Measurements from ENCODE around the gene LIN9.

Gene LIN9

GRCh38 chr1:226199971-226200370, 109.0 kb downstream of the LIN9 start:
- TF ChIP-seq ARNT (IDR thresholded peaks at IDR 0.05) = no peak
- TF ChIP-seq FOXM1 (IDR thresholded peaks at IDR 0.05; ENCODE audit: borderline replicate concordance) = no peak
- no peak for TF ChIP-seq L3MBTL2 (conservative IDR thresholded peaks at IDR 0.05)
- no peak for TF ChIP-seq ELF4 (IDR thresholded peaks at IDR 0.05)
- TF ChIP-seq LEF1 (IDR thresholded peaks at IDR 0.05; ENCODE audit: borderline replicate concordance) = no peak
- no peak for TF ChIP-seq NFRKB (IDR thresholded peaks at IDR 0.05)
- TF ChIP-seq CTBP1 (IDR thresholded peaks at IDR 0.05; ENCODE audit: borderline replicate concordance) = no peak
- no peak for TF ChIP-seq BHLHE40 (IDR thresholded peaks at IDR 0.05; ENCODE audit: borderline replicate concordance)
- CTCF ChIA-PET = interaction anchor here (1.0 to 2.8 kb wide), 4 partner anchors 11 to 135 kb away, joined by 3 to 16 read pairs (median 6); no protein-coding TSS in a partner anchor
- POLR2A ChIA-PET = interaction anchor here (1.7 kb wide), 1 partner anchor 110 kb away, joined by 9 read pairs; the partner anchor contains the start of gene LIN9
- DNase-seq (ENCODE audit: extremely low spot score) = no peak

GRCh38 chr1:226195144-226195543, 113.8 kb downstream of the LIN9 start:
- no peak for DNase-seq (ENCODE audit: extremely low spot score)
- ChIA-PET CTCF (interaction anchor here (1.1 to 3.4 kb wide), 2 partner anchors 58 to 70 kb away, joined by 4 to 29 read pairs; no protein-coding TSS in a partner anchor), POLR2A (interaction anchor here (0.8 kb wide), 1 partner anchor 11 kb away, joined by 5 read pairs; no protein-coding TSS in a partner anchor)
- no peak for TF ChIP-seq ZNF384 (IDR thresholded peaks at IDR 0.05)
- no peak for TF ChIP-seq FOXK2 (IDR thresholded peaks at IDR 0.05)
- no peak for TF ChIP-seq FOXM1 (IDR thresholded peaks at IDR 0.05; ENCODE audit: borderline replicate concordance)
- TF ChIP-seq PKNOX1 (IDR thresholded peaks at IDR 0.05) = no peak

- ChIA-PET CTCF (interaction anchor here (1.0 kb wide), 1 partner anchor 10 kb away, joined by 5 read pairs; no protein-coding TSS in a partner anchor), POLR2A (interaction anchor here (0.8 to 1.2 kb wide), 4 partner anchors 10 to 125 kb away, joined by 3 to 4 read pairs (median 4); partner anchors contain the start of gene H3-3A)
- no peak for DNase-seq (ENCODE audit: extremely low spot score)
- TF ChIP-seq SUZ12 (IDR thresholded peaks at IDR 0.05) = no peak
- TF ChIP-seq ZNF384 (IDR thresholded peaks at IDR 0.05) = peak; percentile 69
- TF ChIP-seq PKNOX1 (IDR thresholded peaks at IDR 0.05) = no peak
- no peak for TF ChIP-seq HDGF (IDR thresholded peaks at IDR 0.05; ENCODE audit: borderline replicate concordance)
Observed at GRCh38 chr1:226187380-226187779, 121.6 kb downstream of the LIN9 start.

- ChIA-PET POLR2A (interaction anchor here (0.7 to 1.2 kb wide), 5 partner anchors 10 to 125 kb away, joined by 3 to 4 read pairs (median 3); partner anchors contain the start of gene H3-3A), CTCF (interaction anchor here (1.0 kb wide), 1 partner anchor 10 kb away, joined by 5 read pairs; no protein-coding TSS in a partner anchor)
- no peak for TF ChIP-seq NFRKB (IDR thresholded peaks at IDR 0.05)
- TF ChIP-seq TARDBP (IDR thresholded peaks at IDR 0.05) = no peak
- TF ChIP-seq LEF1 (IDR thresholded peaks at IDR 0.05; ENCODE audit: borderline replicate concordance) = no peak
- no peak for TF ChIP-seq FOXK2 (IDR thresholded peaks at IDR 0.05)
- TF ChIP-seq SP1 (IDR thresholded peaks at IDR 0.05) = no peak
- no peak for TF ChIP-seq FOXM1 (IDR thresholded peaks at IDR 0.05; ENCODE audit: borderline replicate concordance)
- no peak for TF ChIP-seq PKNOX1 (IDR thresholded peaks at IDR 0.05)
- no peak for TF ChIP-seq ELF4 (IDR thresholded peaks at IDR 0.05)
- TF ChIP-seq L3MBTL2 (conservative IDR thresholded peaks at IDR 0.05) = no peak
- TF ChIP-seq ARNT (IDR thresholded peaks at IDR 0.05) = no peak
- TF ChIP-seq SUZ12 (IDR thresholded peaks at IDR 0.05) = no peak
- TF ChIP-seq HDGF (IDR thresholded peaks at IDR 0.05; ENCODE audit: borderline replicate concordance) = no peak
- no peak for TF ChIP-seq CTBP1 (IDR thresholded peaks at IDR 0.05; ENCODE audit: borderline replicate concordance)
- no peak for DNase-seq (ENCODE audit: extremely low spot score)
Observed at GRCh38 chr1:226187019-226187322, 122.0 kb downstream of the LIN9 start.

- TF ChIP-seq TARDBP (IDR thresholded peaks at IDR 0.05) = no peak
- TF ChIP-seq PKNOX1 (IDR thresholded peaks at IDR 0.05) = peak; percentile 88
- no peak for TF ChIP-seq CTBP1 (IDR thresholded peaks at IDR 0.05; ENCODE audit: borderline replicate concordance)
- TF ChIP-seq LEF1 (IDR thresholded peaks at IDR 0.05; ENCODE audit: borderline replicate concordance) = peak; percentile 96
- TF ChIP-seq ELF4 (IDR thresholded peaks at IDR 0.05) = peak; percentile 84
- no peak for TF ChIP-seq SUZ12 (IDR thresholded peaks at IDR 0.05)
- no peak for TF ChIP-seq BHLHE40 (IDR thresholded peaks at IDR 0.05; ENCODE audit: borderline replicate concordance)
- peak; percentile 64; the same call in 1 of the 2 replicates for TF ChIP-seq FOXM1 (IDR thresholded peaks at IDR 0.05; ENCODE audit: borderline replicate concordance)
- no peak for TF ChIP-seq SP1 (IDR thresholded peaks at IDR 0.05)
- peak; percentile 70; the same call in 1 of the 2 replicates for TF ChIP-seq ARNT (IDR thresholded peaks at IDR 0.05)
- POLR2A ChIA-PET = interaction anchor here (0.7 to 1.3 kb wide), 8 partner anchors 11 to 124 kb away, joined by 3 to 5 read pairs (median 4); partner anchors contain the start of genes H3-3A and LIN9
- peak; percentile 96 for DNase-seq (ENCODE audit: extremely low spot score)
- CTCF ChIA-PET = interaction anchor here (1.0 to 1.1 kb wide), 1 partner anchor 11 kb away, joined by 5 to 6 read pairs; no protein-coding TSS in a partner anchor
Observed at GRCh38 chr1:226186124-226187018, 122.6 kb downstream of the LIN9 start, which contains the start of gene ACBD3. Gene ACBD3 (minus strand): TSS chr1:226186741. CDS start chr1:226186675, 66 bp downstream.

Data from HEK293T (cell line).